Measurements from ENCODE around the gene THSD7B.

GRCh38 chr2:137291836-137292570 is 526.7 kb downstream of the THSD7B start:
- no peak for TF ChIP-seq EZH2 (IDR thresholded peaks at IDR 0.05)
- TF ChIP-seq POLR2AphosphoS5 (IDR thresholded peaks at IDR 0.05; ENCODE audit: borderline replicate concordance, low read depth, low read length): no peak
